Tibial nerve (tissue), 4 donors: ENCODE data around the gene CERS6. TPM values are rescaled to one million over a fixed set of nuclear protein-coding genes. Genes with fewer than 3 reads are reported as not detected.

Experiments
- DNase-seq, 2 donors: peaks; one replicate each; pipeline ENCODE4 v3.0.0-alpha.2; 2019; ENCODE audit warnings: low spot score in 2 of 2
- H3K27ac ChIP-seq, 4 donors: fragments of 200-600 bp; sonication (generic) in 3 of 4; one replicate each; pipeline ENCODE4 v1.5.1; 2017 to 2019; ENCODE audit warnings: mild to moderate bottlenecking in 1 of 4
- H3K27me3 ChIP-seq, 2 donors: fragments of 200-600 bp; sonication (generic) in 1 of 2; one replicate each; pipeline versions ENCODE4 v1.5.1 to v1.6.0; 2017 to 2019
- H3K36me3 ChIP-seq, 3 donors: fragments of 200-600 bp; sonication (generic); one replicate each; pipeline ENCODE4 v1.5.1; 2018 to 2019
- H3K4me1 ChIP-seq, 4 donors: fragments of 200-600 bp; sonication (generic) in 3 of 4; one replicate each; pipeline ENCODE4 v1.5.1; 2017 to 2019
- H3K4me3 ChIP-seq, 4 donors: fragments of 200-600 bp; sonication (generic) in 3 of 4; one replicate each; pipeline ENCODE4 v1.5.1; 2017 to 2019; ENCODE audit warnings: mild to moderate bottlenecking in 1 of 4, moderate library complexity in 1 of 4
- H3K9me3 ChIP-seq, 4 donors: fragments of 200-600 bp; sonication (generic) in 3 of 4; one replicate each; pipeline ENCODE4 v1.5.1; 2017 to 2019
- CTCF ChIP-seq, 5 experiments: fragments of 200-600 bp in 3 of 5; fragments of 450-650 bp in 2 of 5; sonication (generic) in 3 of 5; IDR thresholded peaks; one replicate each; pipeline ENCODE4 v1.5.1; 2016 to 2019; ENCODE audit warnings: antibody characterized with exemption in 5 of 5, mild to moderate bottlenecking in 3 of 5, moderate library complexity in 2 of 5
- EP300 ChIP-seq, 2 donors: sonication (generic); formaldehyde crosslinking; IDR thresholded peaks; one replicate each; pipeline ENCODE4 v1.6.1; 2017; ENCODE audit warnings: antibody characterized with exemption in 2 of 2, mild to moderate bottlenecking in 1 of 2
- POLR2A ChIP-seq, 2 donors: fragments of 450-650 bp; IDR thresholded peaks; one replicate each; pipeline ENCODE4 v1.6.1; 2017; ENCODE audit warnings: antibody characterized with exemption in 2 of 2, mild to moderate bottlenecking in 2 of 2, moderate library complexity in 2 of 2
- WGBS, 2 donors: methylation state at CpG; one replicate each; pipeline ENCODE4 v1.1.5; 2018; 5-methylcytosine and 5-hydroxymethylcytosine counted together
- total RNA-seq, 4 donors: library from RNA; depleted of rRNA; stranded (reverse); fragments of >200 nt; gene quantifications; one replicate each; pipeline ENCODE4 v1.1.0, GENCODE V29; 2016

CERS6 gene
- total RNA-seq, 4 donors from 2014 or later: 37.7 to 38.7 (median 37.8) TPM

- Histone ChIP-seq H3K9me3 (no peaks in the 10 kb centered on the region), H3K27ac (no peak overlapping the region), H3K4me1 (peaks cover 0 to 6% (median 0%) of the 10 kb centered on the region in 4 donors), H3K36me3 (no peaks in the 10 kb centered on the region), H3K27me3 (no peaks in the 10 kb centered on the region), H3K4me3 (no peak overlapping the region)
- 61 to 62% methylated on average over 13 of the region's 13 CpGs for WGBS, 2 donors
- TF ChIP-seq CTCF (IDR thresholded peaks at IDR 0.05) (no peak), POLR2A (IDR thresholded peaks at IDR 0.05) (no peak), EP300 (IDR thresholded peaks at IDR 0.05) (no peak)
- no peak for DNase-seq
These were observed 342.2 kb downstream of the CERS6 start for GRCh38 chr2:168798076-168798887.

GRCh38 chr2:168798888-168799410 is 342.9 kb downstream of the CERS6 start:
- DNase-seq: no peak
- Histone ChIP-seq H3K4me3 (no peak overlapping the region), H3K27me3 (no peaks in the 10 kb centered on the region), H3K36me3 (no peaks in the 10 kb centered on the region), H3K4me1 (peaks cover 0 to 6% (median 0%) of the 10 kb centered on the region in 4 donors), H3K9me3 (no peaks in the 10 kb centered on the region), H3K27ac (no peak overlapping the region)
- 89 to 100% methylated on average over 1 of the region's 1 CpG for WGBS, 2 donors
- TF ChIP-seq EP300 (IDR thresholded peaks at IDR 0.05) (no peak), POLR2A (IDR thresholded peaks at IDR 0.05) (no peak), CTCF (IDR thresholded peaks at IDR 0.05) (no peak)

GRCh38 chr2:168801471-168801870 is 345.4 kb downstream of the CERS6 start:
- Histone ChIP-seq H3K27me3 (no peaks in the 10 kb centered on the region), H3K4me1 (peaks cover 0 to 6% (median 0%) of the 10 kb centered on the region in 4 donors), H3K36me3 (no peaks in the 10 kb centered on the region), H3K27ac (peak overlapping the region in 3 of 4 donors; percentile 42 to 67 (median 59)), H3K9me3 (no peaks in the 10 kb centered on the region), H3K4me3 (no peak overlapping the region)
- no peak for DNase-seq
- WGBS, 2 donors: 50% methylated on average over 2 of the region's 2 CpGs
- TF ChIP-seq POLR2A (IDR thresholded peaks at IDR 0.05): no peak
- no peak for TF ChIP-seq CTCF (IDR thresholded peaks at IDR 0.05)
- TF ChIP-seq EP300 (IDR thresholded peaks at IDR 0.05): no peak

DNA sequence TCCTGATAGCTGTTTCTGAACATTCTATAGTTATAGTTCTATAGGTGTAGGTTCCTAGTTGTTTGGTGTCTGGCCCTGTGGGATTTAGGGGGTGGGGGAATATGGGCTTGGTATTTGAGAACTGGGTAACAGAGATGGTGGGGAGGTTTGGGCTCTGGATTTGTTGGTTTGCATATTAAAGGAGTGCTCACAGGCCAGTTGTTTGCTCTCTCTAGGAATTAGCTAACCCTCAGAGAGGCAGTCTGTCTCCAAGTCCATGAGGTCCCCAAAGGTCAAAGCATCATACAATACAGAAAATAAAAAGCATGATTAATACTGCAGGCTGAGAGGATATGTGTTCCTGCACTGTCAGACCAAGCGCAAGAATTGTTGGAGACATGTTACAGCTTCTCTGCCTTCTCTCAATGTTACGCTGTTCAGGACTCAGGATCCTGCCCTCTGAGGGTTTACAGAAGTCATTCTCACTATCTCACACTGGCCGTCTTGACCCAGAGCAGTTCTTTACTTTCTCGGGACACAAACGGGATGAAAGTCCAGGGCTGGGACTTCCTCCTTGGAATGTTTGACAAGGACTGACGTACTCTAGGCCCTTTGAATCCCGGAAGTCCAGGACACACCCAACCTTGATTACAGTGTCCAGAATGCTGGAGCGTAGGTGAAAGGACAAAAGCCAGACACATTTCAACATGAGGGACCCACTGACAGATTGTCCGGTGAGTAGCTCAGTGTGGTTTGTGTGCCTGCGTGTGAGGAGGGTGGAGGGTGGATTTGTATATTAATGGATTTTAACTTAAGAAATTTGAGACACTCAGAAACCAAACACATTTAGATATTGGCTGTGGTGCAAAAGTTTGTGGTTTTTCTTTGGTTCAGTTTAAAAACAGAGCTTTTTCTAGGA is 346.1 kb downstream of the CERS6 start, which contains the start of gene NOSTRIN:
Gene NOSTRIN, plus strand, starts transcription at position 677 of the 898 bp plus-strand sequence. Its CDS starts 10 bp downstream, at position 687.
- Histone ChIP-seq H3K4me3 (peak within 1 kb of the TSS in 3 of 4 donors; percentile 6 to 32 (median 8)), H3K27me3 (no peaks in the 10 kb centered on the region), H3K27ac (peak within 1 kb of the TSS in 3 of 4 donors; percentile 42 to 67 (median 59)), H3K4me1 (peaks cover 0 to 6% (median 0%) of the 10 kb centered on the region in 4 donors), H3K9me3 (no peaks in the 10 kb centered on the region), H3K36me3 (no peaks in the 10 kb centered on the region)
- WGBS, 2 donors: 52 to 53% methylated on average over 10 of the region's 10 CpGs
- TF ChIP-seq POLR2A (IDR thresholded peaks at IDR 0.05): no peak
- peak in 1 of 2 donors; percentile 55 for TF ChIP-seq EP300 (IDR thresholded peaks at IDR 0.05)
- peak; percentile 7 to 14 for DNase-seq
